CD1c-positive myeloid dendritic cell (primary cell): ENCODE results near the gene GNAT1.
"Not testable (repeated sequence)": the region's sequence is repeated elsewhere in the genome, so short reads cannot be mapped to it uniquely, and the experiment has no call there.

Experiments used
- DNase-seq: peaks from one replicate; pipeline ENCODE4 v3.0.0-alpha.2; 2016; ENCODE audit errors: extremely low spot score

Gene GNAT1

GRCh38 chr3:50221411-50222168 lies 30.2 kb downstream of the GNAT1 start:
- DNase-seq, result no peak

- no peak for DNase-seq
Measured at GRCh38 chr3:50222169-50222528, 30.7 kb downstream of the GNAT1 start.

- no peak for DNase-seq
Measured at GRCh38 chr3:50224639-50225038, 33.2 kb downstream of the GNAT1 start.

- DNase-seq, result peak; percentile 78
Measured at GRCh38 chr3:50226888-50227389, 35.5 kb downstream of the GNAT1 start.

- peak; percentile 95 for DNase-seq
Measured at GRCh38 chr3:50227390-50228183, 36.2 kb downstream of the GNAT1 start.

GRCh38 chr3:50228184-50228763 lies 36.9 kb downstream of the GNAT1 start:
- DNase-seq, result not testable (repeated sequence)

GRCh38 chr3:50229490-50229889 lies 38.1 kb downstream of the GNAT1 start:
- no peak for DNase-seq

- DNase-seq, result peak; percentile 65
Measured at GRCh38 chr3:50230104-50230793, 38.8 kb downstream of the GNAT1 start.

GRCh38 chr3:50230794-50231125 lies 39.4 kb downstream of the GNAT1 start:
- no peak for DNase-seq

GRCh38 chr3:50231581-50231980 lies 40.2 kb downstream of the GNAT1 start:
- DNase-seq, result no peak

GRCh38 chr3:50232303-50232702 lies 40.9 kb downstream of the GNAT1 start:
- no peak for DNase-seq

- no peak for DNase-seq
Measured at GRCh38 chr3:50233176-50233575, 41.8 kb downstream of the GNAT1 start.

- peak; percentile 99 for DNase-seq
Measured at GRCh38 chr3:50235716-50236483, 44.5 kb downstream of the GNAT1 start, which contains the start of gene GNAI2. Gene GNAI2 (plus strand): TSS chr3:50236204. CDS start chr3:50236336, 132 bp downstream.

GRCh38 chr3:50236484-50237132 lies 45.2 kb downstream of the GNAT1 start:
- DNase-seq, result no peak

- DNase-seq, result peak; percentile 55
Measured at GRCh38 chr3:50237133-50237651, 45.8 kb downstream of the GNAT1 start.

- DNase-seq, result peak; percentile 95
Measured at GRCh38 chr3:50237754-50238548, 46.5 kb downstream of the GNAT1 start.

GRCh38 chr3:50238549-50239026 lies 47.2 kb downstream of the GNAT1 start:
- DNase-seq, result peak; percentile 55

GRCh38 chr3:50239649-50240048 lies 48.2 kb downstream of the GNAT1 start:
- no peak for DNase-seq

GRCh38 chr3:50241163-50241562 lies 49.8 kb downstream of the GNAT1 start:
- no peak for DNase-seq
